ENCODE results near the gene NDFIP1. TPM values are rescaled to one million over a fixed set of nuclear protein-coding genes. Genes with fewer than 3 reads are reported as not detected.

Gene NDFIP1, protein sequence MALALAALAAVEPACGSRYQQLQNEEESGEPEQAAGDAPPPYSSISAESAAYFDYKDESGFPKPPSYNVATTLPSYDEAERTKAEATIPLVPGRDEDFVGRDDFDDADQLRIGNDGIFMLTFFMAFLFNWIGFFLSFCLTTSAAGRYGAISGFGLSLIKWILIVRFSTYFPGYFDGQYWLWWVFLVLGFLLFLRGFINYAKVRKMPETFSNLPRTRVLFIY
- total RNA-seq (2012; rRNA removed) (7.7 and 21.9 TPM in 2 replicates), polyA plus RNA-seq (2012; rRNA removed) (10.7 and 15.4 TPM in 2 replicates), Bru-seq, nascent RNA (percentile 88 among the genes with signal in this experiment), BruChase-seq, experiment 1, labeled RNA remaining after a 6-hour chase (percentile 86 among the genes with signal in this experiment), BruChase-seq, experiment 2, labeled RNA remaining after a 2-hour chase (percentile 82 among the genes with signal in this experiment)
- polyA plus RNA-seq (2012; cell fraction: cytosol; rRNA removed): 5.1 and 15.4 TPM in 2 replicates
- 5.5 and 6.9 TPM in 2 replicates for polyA plus RNA-seq (2012; cell fraction: nucleus; rRNA removed; ENCODE audit: low replicate concordance)
- long read RNA-seq, full-length matches to known transcripts: 148 of 164 reads
- long read RNA-seq, partial matches to known transcripts: 3 of 164 reads
- long read RNA-seq, other reads (novel, unspliced or antisense): 13 of 164 reads

DNA sequence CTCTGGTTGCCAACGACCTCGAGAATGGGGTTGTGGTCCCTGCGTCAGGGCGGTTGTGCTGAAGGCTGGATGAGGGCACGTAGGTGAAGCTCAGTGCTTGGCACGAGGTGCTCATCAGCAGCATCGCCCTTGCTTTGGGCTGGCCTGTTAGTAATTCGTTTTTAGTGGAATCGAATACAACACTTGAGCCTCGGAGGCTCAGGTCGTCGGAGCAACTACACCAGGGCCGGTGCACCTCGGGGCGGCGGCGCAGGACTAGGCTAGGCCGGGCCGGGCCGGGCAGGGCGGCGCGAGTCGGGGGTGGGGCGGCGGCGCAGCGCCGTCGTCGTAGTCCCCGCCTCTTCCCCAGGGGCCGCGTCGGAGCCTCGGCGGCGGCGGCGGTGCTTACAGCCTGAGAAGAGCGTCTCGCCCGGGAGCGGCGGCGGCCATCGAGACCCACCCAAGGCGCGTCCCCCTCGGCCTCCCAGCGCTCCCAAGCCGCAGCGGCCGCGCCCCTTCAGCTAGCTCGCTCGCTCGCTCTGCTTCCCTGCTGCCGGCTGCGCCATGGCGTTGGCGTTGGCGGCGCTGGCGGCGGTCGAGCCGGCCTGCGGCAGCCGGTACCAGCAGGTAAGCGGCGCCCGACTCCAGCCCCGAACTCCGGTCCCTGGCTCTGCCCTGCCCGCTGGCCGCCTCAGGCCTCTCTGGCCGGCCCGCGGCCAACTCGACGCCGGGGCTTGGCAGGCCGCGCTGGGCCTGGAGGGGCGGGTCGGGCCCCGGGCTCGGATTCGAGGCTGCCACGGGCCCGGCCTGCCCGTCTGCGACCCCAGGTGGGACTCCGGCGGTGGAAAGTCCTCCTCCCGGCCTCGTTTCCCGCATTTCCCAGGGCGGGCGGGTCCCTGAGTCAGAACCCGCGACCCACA, at the start of gene NDFIP1:
NDFIP1 (plus strand) TSS at position 348 of the 899 bp plus-strand sequence; CDS start at position 544, 196 bp downstream.
- ChIA-PET POLR2A (ENCODE audit: unreplicated experiment) (no interaction called here), CTCF (interaction anchor here (1.0 kb wide), 1 partner anchor 139 kb away, joined by 3 read pairs; the partner anchor contains the start of gene RNF14)
- Histone ChIP-seq H3K18ac (ENCODE audit: low read depth, low read length) (peak within 1 kb of the TSS; percentile 53), H3K36me3 (ENCODE audit: control insufficient read depth, insufficient read depth, low read length) (no peaks in the 10 kb centered on the region), H3K9me1 (ENCODE audit: insufficient read depth, low read length) (peaks cover 4% of the 10 kb centered on the region), H3K4ac (ENCODE audit: low read depth, low read length) (peak within 1 kb of the TSS; percentile 85), H3K14ac (replicated peaks; ENCODE audit: low read depth, low read length) (peak within 1 kb of the TSS; percentile 91), H4K91ac (ENCODE audit: insufficient read depth, low read depth, low read length) (peak within 1 kb of the TSS; percentile 91), H3K23ac (ENCODE audit: low read depth, low read length) (peak within 1 kb of the TSS; percentile 83), H3K56ac (ENCODE audit: extremely low read depth, insufficient read depth, low read length) (peak within 1 kb of the TSS; percentile 57; the same call in 1 of the 2 replicates), H4K20me1 (ENCODE audit: insufficient read depth, low read length) (peaks cover 40% of the 10 kb centered on the region), H3K9ac (ENCODE audit: low read depth, low read length) (peak within 1 kb of the TSS; percentile 90), H3K79me1 (ENCODE audit: low read depth in 1 of 2, low read length in 2 of 2) (peaks cover 11 to 32% of the 10 kb centered on the region in 2 experiments), H3K9me3 (ENCODE audit: control insufficient read depth, insufficient read depth, low read length) (no peaks in the 10 kb centered on the region), H2BK120ac (ENCODE audit: low read depth, low read length) (peak within 1 kb of the TSS; percentile 30), H2AK5ac (ENCODE audit: low read depth, low read length) (peak within 1 kb of the TSS; percentile 15), H3K27me3 (ENCODE audit: control insufficient read depth, insufficient read depth, low read length) (no peaks in the 10 kb centered on the region), H2AFZ (replicated peaks; ENCODE audit: low read length, poor library complexity) (peak within 1 kb of the TSS; percentile 99), H3K27ac (ENCODE audit: insufficient read depth, low read length) (peak within 1 kb of the TSS; percentile 87), H3K4me1 (ENCODE audit: control insufficient read depth, insufficient read depth, low read length) (peaks cover 4% of the 10 kb centered on the region), H4K5ac (ENCODE audit: low read depth, low read length) (peak within 1 kb of the TSS; percentile 94), H2BK15ac (ENCODE audit: low read depth, low read length) (peak within 1 kb of the TSS; percentile 86; the same call in 1 of the 3 replicates), H4K8ac (ENCODE audit: low read depth in 2 of 2, low read length in 2 of 2) (peak within 1 kb of the TSS; percentile 99 to 100), H3K4me2 (ENCODE audit: low read depth, low read length) (peak within 1 kb of the TSS; percentile 81), H2AK9ac (replicated peaks; ENCODE audit: low read depth, low read length, poor library complexity) (peak within 1 kb of the TSS; percentile 91), H2BK5ac (ENCODE audit: low read depth, low read length, poor library complexity, severe bottlenecking) (peak within 1 kb of the TSS; percentile 84), H2BK20ac (ENCODE audit: low read depth, low read length) (peak within 1 kb of the TSS; percentile 31; the same call in 1 of the 2 replicates), H3K4me3 (ENCODE audit: insufficient read depth, low read depth, low read length) (peak within 1 kb of the TSS; percentile 82)
- in situ Hi-C loops (cut with MboI; ENCODE audit: low sequenced_read_pairs): loop anchor here (25.0 kb wide), 1 partner anchor 421 kb away; the partner anchor contains the start of gene ARAP3
- intact Hi-C loops (cut with micrococcal nuclease): loop anchor here (2.0 kb wide), 1 partner anchor 94 kb away; no protein-coding TSS in a partner anchor
- ATAC-seq (ENCODE audit: low read depth): peak; percentile 99
- WGBS, 2 experiments (ENCODE audit: extremely low coverage in 2 of 2, insufficient read length in 1 of 2): 3% methylated on average over 81 of the region's 103 CpGs; no CpG with 5 or more reads in 1 of the 2 experiments
- BruUV-seq (replicated peaks): no TSS peak
- dilution Hi-C loops (cut with HindIII; ENCODE audit: low sequenced_read_pairs, unreplicated experiment): no loop called here
- DNase-seq: peak; percentile 60
- TF ChIP-seq CHD1 (IDR thresholded peaks at IDR 0.05; ENCODE audit: low read depth, low read length) (no peak), NFE2L2 (IDR thresholded peaks at IDR 0.05; ENCODE audit: low read depth, low read length) (no peak), BHLHE40 (IDR thresholded peaks at IDR 0.05; ENCODE audit: low read depth, low read length) (no peak), RFX5 (IDR thresholded peaks at IDR 0.05; ENCODE audit: low read depth, low read length) (no peak), USF2 (IDR thresholded peaks at IDR 0.05; ENCODE audit: low read depth, low read length) (no peak), MAFK (IDR thresholded peaks at IDR 0.05; ENCODE audit: low read depth, low read length) (no peak), CEBPB (IDR thresholded peaks at IDR 0.05; ENCODE audit: low read depth, low read length) (no peak), SMC3 (IDR thresholded peaks at IDR 0.05; ENCODE audit: low read depth, low read length) (no peak), RCOR1 (IDR thresholded peaks at IDR 0.05; ENCODE audit: insufficient replicate concordance, low read length) (no peak), MAZ (IDR thresholded peaks at IDR 0.05; ENCODE audit: borderline replicate concordance, low read depth, low read length) (peak; percentile 47; the same call in 1 of the 2 replicates), MXI1 (IDR thresholded peaks at IDR 0.05; ENCODE audit: borderline replicate concordance, low read depth, low read length) (no peak), POLR2A (IDR thresholded peaks at IDR 0.05; ENCODE audit: low read depth, low read length) (peak; percentile 74), RAD21 (IDR thresholded peaks at IDR 0.05; ENCODE audit: low read length) (no peak)
